ENCODE measurements around the gene TUBB4B.

The TUBB4B gene

DNA sequence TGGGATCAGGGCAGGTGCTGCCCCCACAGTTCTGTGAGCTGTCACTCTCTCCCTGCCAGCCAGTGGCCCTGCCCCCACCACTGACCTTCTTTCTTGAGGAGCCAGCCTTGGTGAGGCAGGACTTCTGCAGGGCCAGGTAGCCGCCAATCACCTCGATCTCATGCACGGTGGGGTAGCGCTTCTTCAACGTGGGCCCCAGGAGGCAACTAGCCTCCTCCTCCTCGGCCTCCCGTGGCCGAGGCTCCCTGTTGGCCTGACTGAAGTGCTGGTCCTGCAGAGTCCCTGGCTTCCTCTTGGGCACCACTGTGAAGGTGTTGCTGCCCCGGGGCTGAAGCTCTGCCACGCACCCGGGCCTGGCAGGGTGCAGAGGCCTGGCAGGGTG, 42.2 kb upstream of the TUBB4B start (continued):
- 0 out of 2 replicates have a peak, but pooled peaks have one; percentile 15 for TF ChIP-seq ZNF513 (tag by site-specific recombination; IDR thresholded peaks at IDR 0.05)
- no peak for TF ChIP-seq ZSCAN18 (tag by site-specific recombination; IDR thresholded peaks at IDR 0.05)
- TF ChIP-seq, protein P1, sequence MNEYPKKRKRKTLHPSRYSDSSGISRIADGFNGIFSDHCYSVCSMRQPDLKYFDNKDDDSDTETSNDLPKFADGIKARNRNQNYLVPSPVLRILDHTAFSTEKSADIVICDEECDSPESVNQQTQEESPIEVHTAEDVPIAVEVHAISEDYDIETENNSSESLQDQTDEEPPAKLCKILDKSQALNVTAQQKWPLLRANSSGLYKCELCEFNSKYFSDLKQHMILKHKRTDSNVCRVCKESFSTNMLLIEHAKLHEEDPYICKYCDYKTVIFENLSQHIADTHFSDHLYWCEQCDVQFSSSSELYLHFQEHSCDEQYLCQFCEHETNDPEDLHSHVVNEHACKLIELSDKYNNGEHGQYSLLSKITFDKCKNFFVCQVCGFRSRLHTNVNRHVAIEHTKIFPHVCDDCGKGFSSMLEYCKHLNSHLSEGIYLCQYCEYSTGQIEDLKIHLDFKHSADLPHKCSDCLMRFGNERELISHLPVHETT (tag by site-specific recombination; IDR thresholded peaks at IDR 0.05) = no peak
- TF ChIP-seq, protein P2, sequence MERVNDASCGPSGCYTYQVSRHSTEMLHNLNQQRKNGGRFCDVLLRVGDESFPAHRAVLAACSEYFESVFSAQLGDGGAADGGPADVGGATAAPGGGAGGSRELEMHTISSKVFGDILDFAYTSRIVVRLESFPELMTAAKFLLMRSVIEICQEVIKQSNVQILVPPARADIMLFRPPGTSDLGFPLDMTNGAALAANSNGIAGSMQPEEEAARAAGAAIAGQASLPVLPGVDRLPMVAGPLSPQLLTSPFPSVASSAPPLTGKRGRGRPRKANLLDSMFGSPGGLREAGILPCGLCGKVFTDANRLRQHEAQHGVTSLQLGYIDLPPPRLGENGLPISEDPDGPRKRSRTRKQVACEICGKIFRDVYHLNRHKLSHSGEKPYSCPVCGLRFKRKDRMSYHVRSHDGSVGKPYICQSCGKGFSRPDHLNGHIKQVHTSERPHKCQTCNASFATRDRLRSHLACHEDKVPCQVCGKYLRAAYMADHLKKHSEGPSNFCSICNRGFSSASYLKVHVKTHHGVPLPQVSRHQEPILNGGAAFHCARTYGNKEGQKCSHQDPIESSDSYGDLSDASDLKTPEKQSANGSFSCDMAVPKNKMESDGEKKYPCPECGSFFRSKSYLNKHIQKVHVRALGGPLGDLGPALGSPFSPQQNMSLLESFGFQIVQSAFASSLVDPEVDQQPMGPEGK (tag by site-specific recombination; IDR thresholded peaks at IDR 0.05) = 0 out of 2 replicates have a peak, but pooled peaks have one; percentile 7
- no peak for TF ChIP-seq SETDB1 (IDR thresholded peaks at IDR 0.05; ENCODE audit: insufficient read length, low read length)
- TF ChIP-seq GLIS2 (tag by site-specific recombination; IDR thresholded peaks at IDR 0.05) = peak; percentile 47; the same call in 1 of the 2 replicates
- TF ChIP-seq ZNF785 (tag by site-specific recombination; IDR thresholded peaks at IDR 0.05) = no peak
- TF ChIP-seq ZNF76 (tag by site-specific recombination; IDR thresholded peaks at IDR 0.05; ENCODE audit: borderline replicate concordance, low read depth) = no peak
- no peak for TF ChIP-seq ZNF155 (tag by site-specific recombination; IDR thresholded peaks at IDR 0.05)
- no peak for TF ChIP-seq WT1 (tag by site-specific recombination; IDR thresholded peaks at IDR 0.05)
- TF ChIP-seq OSR2 (tag by site-specific recombination; IDR thresholded peaks at IDR 0.05) = no peak

DNA sequence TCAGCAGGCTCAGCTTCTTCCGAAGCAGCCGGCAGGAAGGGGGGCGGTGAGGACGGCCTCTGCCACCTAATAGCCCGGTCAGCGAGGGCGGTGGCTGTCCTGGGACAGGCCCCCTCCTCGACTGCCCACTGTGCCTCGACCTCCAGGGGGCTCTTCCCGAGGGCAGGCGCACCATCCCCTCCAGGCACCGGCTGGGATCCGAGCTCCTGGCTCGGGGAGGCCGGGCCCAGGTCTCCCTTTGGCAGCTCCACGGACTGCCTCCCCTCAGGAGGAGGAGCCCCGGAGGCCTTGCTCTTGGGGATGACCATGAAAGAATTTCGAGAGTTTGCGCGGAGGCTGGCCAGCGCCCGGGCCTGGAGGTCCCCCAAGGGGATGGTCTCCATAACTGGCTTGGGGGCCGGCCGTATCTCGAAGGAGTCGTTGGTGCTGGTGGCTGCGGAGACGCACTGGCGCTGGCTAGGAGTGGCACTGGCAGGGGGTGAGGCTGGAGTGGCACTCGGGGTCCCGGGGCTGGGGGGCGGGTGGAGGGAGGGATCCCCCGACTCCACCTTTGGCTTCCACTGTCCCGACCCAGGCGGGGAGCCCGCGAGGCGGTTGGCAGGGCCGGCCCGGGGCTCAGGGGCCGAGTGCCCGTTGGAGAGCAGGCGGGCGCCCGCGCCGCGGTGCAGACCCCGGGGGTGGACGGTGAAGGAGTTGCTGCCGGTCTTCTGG, 41.5 kb upstream of the TUBB4B start:
- peaks cover 7% of the 10 kb centered on the region for H3K4me1 ChIP-seq (ENCODE audit: control insufficient read depth, insufficient read depth, low read length)
- H3K27ac ChIP-seq (ENCODE audit: extremely low read depth, low read depth, low read length) = no peak overlapping the region
- peak overlapping the region; percentile 34 for H3K4me3 ChIP-seq (ENCODE audit: low read depth, low read length)
- CTCF ChIA-PET = interaction anchor here (1.2 to 3.3 kb wide), 3 partner anchors 11 to 37 kb away, joined by 3 to 22 read pairs (median 5); partner anchors contain the start of genes ANAPC2 and SSNA1
- POLR2A ChIA-PET = interaction anchor here (0.5 to 3.4 kb wide), 6 partner anchors 11 to 70 kb away, joined by 3 to 34 read pairs (median 6); partner anchors contain the start of genes ANAPC2, SSNA1 and TUBB4B
- H3K9me3 ChIP-seq (ENCODE audit: control insufficient read depth, insufficient read depth, low read depth, low read length) = no peaks in the 10 kb centered on the region
- peaks cover 0 to 3% of the 10 kb centered on the region in 2 experiments; a peak in 1 of 3 replicates for H3K36me3 ChIP-seq (ENCODE audit: control insufficient read depth in 2 of 2, insufficient read depth in 1 of 2, low read length in 2 of 2)
- TF ChIP-seq, protein P3, sequence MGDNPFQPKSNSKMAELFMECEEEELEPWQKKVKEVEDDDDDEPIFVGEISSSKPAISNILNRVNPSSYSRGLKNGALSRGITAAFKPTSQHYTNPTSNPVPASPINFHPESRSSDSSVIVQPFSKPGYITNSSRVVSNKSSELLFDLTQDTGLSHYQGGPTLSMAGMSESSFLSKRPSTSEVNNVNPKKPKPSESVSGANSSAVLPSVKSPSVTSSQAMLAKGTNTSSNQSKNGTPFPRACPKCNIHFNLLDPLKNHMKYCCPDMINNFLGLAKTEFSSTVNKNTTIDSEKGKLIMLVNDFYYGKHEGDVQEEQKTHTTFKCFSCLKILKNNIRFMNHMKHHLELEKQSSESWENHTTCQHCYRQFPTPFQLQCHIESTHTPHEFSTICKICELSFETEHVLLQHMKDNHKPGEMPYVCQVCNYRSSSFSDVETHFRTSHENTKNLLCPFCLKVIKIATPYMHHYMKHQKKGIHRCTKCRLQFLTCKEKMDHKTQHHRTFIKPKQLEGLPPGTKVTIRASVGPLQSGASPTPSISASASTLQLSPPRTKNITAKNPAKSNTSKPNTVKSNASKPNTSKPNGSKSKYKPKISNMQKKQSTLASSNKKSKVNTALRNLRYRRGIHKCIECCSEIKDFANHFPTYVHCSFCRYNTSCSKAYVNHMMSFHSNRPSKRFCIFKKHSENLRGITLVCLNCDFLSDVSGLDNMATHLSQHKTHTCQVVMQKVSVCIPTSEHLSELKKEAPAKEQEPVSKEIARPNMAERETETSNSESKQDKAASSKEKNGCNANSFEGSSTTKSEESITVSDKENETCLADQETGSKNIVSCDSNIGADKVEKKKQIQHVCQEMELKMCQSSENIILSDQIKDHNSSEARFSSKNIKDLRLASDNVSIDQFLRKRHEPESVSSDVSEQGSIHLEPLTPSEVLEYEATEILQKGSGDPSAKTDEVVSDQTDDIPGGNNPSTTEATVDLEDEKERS (tag by site-specific recombination; IDR thresholded peaks at IDR 0.05) = no peak
- TF ChIP-seq, protein P4, sequence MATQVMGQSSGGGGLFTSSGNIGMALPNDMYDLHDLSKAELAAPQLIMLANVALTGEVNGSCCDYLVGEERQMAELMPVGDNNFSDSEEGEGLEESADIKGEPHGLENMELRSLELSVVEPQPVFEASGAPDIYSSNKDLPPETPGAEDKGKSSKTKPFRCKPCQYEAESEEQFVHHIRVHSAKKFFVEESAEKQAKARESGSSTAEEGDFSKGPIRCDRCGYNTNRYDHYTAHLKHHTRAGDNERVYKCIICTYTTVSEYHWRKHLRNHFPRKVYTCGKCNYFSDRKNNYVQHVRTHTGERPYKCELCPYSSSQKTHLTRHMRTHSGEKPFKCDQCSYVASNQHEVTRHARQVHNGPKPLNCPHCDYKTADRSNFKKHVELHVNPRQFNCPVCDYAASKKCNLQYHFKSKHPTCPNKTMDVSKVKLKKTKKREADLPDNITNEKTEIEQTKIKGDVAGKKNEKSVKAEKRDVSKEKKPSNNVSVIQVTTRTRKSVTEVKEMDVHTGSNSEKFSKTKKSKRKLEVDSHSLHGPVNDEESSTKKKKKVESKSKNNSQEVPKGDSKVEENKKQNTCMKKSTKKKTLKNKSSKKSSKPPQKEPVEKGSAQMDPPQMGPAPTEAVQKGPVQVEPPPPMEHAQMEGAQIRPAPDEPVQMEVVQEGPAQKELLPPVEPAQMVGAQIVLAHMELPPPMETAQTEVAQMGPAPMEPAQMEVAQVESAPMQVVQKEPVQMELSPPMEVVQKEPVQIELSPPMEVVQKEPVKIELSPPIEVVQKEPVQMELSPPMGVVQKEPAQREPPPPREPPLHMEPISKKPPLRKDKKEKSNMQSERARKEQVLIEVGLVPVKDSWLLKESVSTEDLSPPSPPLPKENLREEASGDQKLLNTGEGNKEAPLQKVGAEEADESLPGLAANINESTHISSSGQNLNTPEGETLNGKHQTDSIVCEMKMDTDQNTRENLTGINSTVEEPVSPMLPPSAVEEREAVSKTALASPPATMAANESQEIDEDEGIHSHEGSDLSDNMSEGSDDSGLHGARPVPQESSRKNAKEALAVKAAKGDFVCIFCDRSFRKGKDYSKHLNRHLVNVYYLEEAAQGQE (tag by site-specific recombination; IDR thresholded peaks at IDR 0.05) = 0 out of 2 replicates have a peak, but pooled peaks have one; percentile 28
- TF ChIP-seq ZNF18 (tag by site-specific recombination; IDR thresholded peaks at IDR 0.05) = no peak
- no peak for TF ChIP-seq ZNF133 (tag by site-specific recombination; IDR thresholded peaks at IDR 0.05)
- TF ChIP-seq ZNF394 (tag by site-specific recombination; IDR thresholded peaks at IDR 0.05; ENCODE audit: borderline replicate concordance) = 0 out of 2 replicates have a peak, but pooled peaks have one; percentile 41
- TF ChIP-seq ZNF341 (tag by site-specific recombination; IDR thresholded peaks at IDR 0.05; ENCODE audit: low read depth) = peak; percentile 80
- 0 out of 2 replicates have a peak, but pooled peaks have one; percentile 18 for TF ChIP-seq IKZF3 (tag by site-specific recombination; IDR thresholded peaks at IDR 0.05)

All from HEK293 (cell line).